Occipital lobe (tissue), 2 donors: ENCODE results near the gene FBN1. TPM values are rescaled to one million over a fixed set of nuclear protein-coding genes. Genes with fewer than 3 reads are reported as not detected.

Experiments
- DNase-seq: peaks from one replicate; lab custom pipeline; 2025; lab: John Stamatoyannopoulos, UW
- total RNA-seq: library from RNA; depleted of rRNA; stranded (reverse); fragments of >200 nt; gene quantifications from one replicate; pipeline ENCODE4 v1.2.3, GENCODE V29; 2014

FBN1 gene
- total RNA-seq, 1 donor from 2014 or later: 27.9 TPM

DNA sequence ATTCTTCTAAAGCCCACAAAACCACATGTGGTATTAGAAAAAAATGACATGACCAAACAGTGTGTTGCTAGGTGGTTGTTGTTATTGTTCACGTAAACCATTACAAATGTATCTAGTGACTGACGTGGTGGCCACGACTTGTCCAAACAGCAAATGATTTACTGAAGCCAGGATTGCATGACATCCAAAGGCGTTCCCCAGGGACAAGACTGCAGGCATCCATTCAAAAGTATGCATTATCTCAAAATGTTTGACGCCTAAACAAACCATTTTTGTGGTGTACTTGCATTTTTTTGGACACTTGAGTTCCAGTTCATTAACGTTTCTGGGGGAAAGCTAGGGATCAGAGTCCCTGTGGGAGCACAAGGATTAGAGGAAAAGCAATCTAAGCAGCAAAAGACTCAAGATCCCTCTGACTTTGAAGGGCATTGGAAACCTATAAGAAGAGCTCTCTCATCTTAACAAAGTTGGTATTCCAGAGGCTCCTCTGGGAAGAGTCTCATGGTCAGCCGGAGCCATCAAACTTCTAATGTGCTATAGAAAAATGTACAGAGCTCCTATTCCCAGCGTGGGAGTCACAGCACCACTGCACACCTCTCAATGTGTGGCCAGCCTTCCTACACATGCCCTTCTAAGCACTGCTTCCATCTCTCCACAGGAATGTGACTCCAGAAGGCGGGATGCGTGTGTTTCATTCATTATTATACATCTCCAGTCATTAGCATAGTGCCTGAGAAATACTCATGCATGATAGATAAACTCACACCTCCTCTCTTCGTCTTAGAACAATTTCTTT is 62.9 kb downstream of the FBN1 start:
- no peak for DNase-seq

DNA sequence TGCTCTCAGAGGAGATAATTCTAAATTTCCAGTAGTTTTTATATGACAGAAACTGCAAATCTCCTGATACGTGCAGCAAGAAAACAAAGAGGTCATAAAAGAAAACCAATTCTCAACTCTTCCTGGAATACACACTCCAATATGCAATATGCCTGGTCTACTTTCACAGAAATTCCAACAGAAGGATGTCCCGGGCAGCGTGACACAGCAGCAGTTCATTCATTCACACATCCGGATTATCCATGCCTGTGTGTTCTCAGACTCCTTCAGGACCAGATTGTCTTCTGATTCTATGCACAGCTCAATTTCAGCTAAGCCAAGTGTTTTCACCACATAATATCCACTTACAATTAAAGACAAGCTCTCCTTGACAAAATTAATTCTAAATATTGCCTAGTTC is 64.3 kb downstream of the FBN1 start:
- no peak for DNase-seq

DNA sequence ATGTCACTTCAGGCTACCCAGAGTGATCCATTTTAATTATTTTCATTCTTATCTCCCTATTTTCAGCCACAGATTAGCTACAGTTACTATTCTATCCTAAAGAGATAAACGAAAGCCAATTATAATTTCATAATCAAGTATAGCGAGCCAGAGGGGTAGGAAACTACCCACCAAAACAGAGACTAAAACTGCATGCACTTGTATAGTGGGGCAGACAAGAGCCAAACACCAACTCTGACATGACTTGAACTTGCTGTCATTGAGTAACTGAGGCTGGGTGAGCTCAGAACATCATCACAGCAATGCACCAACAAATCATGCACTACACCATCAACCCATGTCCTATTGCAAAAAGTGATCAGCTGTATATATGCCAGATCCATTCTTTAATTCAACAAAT is 64.8 kb downstream of the FBN1 start:
- no peak for DNase-seq

DNA sequence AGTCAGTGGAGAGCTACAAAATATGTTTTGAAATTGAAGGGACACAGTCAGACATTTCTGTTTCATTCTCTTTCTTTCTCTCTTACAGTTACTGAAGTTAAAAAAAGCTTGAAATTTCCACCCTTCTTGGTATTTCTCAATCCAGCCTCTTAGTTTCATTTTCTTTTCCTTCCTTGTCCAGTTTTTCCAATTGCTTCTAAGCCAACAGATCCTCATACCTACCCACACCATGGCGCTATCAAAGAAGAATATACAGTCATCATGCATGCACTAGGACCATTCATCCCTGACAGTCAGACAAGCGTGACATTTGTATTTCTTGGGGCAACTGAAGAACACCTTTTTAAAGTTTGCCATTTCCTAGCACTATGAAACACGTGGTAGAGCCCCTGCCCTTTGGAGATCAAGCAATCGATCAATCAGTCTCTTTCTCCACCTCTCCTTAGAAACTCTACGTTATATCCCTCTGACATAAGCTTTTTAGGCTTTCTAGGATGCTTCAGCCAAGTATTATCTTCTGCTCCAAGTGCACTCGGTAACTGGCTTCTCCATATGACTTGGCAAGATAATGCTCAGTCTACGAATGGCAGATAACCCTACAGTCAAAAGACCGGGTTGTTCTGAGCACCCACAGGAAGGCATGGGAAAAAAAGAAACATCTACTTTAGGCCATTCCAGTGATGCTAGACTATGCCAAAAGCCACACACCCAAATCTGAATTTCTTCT is 65.4 kb downstream of the FBN1 start:
- no peak for DNase-seq

DNA sequence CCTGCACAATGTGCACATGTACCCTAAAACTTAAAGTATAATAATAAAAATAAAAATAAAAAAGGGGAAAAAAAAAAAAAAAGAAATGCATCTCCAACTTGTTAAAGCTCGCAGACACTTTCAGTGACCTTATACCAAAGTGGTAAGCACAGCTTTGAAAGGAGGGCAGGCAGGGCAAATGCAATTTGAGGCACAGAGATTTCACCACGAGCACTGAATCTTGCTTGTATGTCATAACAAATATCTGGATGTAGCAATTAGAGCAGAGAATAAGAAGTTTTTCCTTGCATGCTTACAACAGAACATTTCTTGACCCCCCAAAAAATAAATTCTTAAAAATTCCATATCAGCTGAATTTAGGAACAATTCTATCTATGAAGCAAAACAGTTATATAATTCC is 66.5 kb downstream of the FBN1 start:
- DNase-seq: no peak

DNA sequence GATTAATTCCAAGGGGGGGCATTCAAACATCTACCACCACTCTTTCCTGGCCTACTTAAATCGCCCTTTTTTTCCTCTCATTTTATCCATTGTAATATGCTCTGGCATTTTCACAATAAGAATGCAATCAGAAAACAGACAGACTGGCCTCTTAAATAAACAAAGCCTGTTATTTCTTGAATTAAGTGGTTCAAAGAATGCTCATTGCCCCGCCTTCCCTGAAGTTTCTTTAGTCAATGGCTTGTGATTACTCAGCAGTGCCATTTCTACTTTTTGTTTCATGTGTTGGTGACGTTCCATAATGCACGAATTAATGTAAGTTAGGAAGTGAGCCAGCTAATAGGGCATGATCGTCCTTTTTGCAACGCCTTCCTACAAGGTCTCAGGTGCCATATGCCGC is 68.0 kb downstream of the FBN1 start:
- DNase-seq: no peak

DNA sequence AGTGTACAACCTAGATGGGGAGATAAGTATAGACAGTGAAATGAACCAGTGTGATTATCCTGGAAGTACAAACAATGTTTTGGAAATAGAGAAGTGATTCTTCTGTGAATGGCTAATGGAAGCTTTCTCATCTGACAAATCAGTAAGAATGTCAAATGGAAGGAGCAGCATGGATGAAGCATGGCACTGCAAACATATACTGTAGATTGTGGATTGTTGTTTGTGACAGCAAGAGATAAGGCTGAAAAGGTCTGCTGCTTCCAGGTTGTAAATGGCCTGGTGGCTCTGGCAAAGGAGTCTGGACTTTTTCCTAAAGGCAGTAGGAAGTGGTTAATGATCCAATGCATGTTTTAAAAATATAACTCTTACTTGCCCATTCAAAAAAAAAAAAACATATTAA is 71.3 kb downstream of the FBN1 start:
- no peak for DNase-seq

DNA sequence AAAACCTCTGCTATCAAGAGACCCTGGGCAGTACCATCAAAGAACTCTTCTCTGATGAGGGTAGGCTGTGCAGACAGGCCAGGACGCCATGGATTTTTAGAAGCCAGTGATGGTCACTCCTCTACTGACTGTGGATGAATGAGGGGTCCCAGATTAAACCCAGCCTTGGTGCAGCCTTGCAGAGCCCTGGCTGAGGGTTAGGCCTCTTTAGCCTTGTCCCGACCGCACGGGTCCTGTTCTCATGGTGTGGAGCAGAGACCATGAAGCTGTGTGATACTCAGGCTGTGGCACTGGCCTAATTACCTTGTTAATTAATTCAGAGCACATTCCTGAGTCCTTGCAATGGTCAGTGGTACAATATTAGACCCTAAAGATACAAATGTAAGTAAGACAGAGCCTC is 71.7 kb downstream of the FBN1 start:
- no peak for DNase-seq

DNA sequence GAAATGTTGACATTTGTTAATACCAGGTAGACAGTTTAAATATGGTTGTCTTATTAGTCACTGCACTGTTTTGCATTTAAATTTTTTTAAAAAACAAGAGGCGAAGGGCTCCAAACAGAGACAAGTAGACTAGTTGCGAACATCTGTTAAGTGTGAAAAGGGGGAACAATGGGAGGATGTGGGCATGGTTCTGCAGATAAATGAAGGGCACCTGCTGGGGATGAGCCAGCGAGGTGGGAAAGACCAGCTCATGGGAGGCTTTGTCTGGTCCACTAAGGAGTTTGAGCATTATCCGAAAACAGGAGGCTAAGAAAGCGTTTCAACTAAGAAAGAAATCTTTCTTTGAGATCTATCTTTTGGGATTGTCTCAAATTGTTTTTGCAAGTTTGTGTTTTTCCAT is 72.7 kb downstream of the FBN1 start:
- DNase-seq: no peak

DNA sequence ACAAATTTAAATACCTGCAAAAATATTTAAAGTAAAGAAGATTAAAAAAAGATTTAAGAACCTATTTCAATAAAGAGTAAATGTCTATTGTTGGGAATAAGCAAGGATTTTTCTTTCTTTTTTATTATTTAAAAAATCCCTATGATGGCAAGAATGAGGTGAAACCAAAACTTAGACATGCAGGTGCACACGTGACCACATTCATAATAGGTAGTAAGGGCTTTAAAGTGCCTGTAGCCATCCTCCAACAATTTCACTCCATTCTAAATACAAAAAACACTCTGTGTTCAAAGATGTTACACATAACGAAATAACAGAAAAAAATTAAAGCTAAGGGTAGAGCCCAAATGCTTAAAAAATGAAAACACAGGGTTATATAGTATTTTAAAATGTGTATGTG is 74.0 kb downstream of the FBN1 start:
- no peak for DNase-seq

DNA sequence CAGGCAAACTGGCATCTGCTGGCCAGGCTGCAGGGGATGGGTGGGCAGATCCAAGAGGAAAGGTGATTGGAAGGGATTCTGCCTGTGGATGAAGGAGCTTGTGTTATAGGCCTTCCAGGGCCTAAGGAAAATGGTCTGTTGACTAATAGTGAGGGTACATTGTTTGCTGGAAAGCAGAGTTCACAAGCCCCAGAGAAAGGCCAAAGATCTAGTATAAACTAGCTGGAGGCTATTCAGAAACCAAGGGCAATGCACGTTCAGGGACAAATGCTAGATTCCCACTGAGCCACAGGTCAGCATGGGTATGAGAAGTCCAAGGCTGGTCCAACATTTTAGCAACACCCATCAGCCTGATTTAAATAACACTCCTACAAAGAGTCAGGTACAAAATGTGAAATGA is 74.7 kb downstream of the FBN1 start:
- no peak for DNase-seq

DNA sequence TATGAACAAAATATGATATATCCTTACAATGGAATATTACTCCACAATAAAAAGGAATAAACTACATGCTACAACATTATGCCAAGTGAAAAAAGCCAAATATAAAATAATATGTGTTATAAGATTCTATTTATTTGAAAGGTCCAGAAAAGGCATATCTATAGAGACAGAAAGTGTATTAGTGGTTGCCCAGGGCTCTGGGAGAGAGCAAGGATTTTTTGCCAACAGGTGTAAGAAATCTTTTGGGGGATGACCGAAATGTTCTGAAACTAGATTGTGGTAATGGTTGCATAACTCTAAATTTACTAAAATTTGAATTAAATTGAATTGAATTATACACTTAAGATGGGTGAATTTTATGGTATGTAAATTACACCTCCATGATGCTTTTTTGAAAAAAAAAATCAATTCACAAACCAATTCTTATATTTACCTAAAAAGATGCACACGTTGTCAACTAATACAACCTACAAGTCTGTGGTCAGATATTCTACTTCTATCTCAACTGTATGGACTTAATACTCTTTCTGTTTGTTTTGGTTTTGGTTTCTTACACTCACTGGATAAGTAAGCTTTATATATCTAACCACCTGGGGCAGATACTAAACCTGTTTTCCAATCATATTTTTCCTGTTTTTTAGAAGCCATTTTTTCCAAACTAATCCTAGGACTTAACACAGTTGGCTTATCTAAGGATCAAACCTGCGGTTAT is 75.8 kb downstream of the FBN1 start:
- DNase-seq: no peak

DNA sequence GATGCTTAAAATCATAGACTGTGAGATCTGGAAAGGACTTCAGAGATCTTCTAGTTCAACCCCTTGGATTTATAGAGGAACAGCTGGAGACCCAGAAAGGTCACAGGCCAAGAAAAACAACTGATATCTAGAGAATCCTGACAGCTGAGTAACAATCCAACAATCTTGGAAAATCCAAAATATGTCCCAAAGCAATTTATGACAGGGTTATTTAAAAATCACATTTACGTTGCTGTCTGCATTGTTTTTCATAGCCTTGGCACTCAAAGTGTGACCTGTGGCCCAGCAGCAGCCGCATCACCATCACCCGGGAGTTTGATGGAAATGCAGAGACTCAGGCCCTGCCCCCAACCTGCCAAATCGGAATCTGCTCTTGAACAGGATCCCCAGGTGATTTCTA is 78.8 kb downstream of the FBN1 start:
- DNase-seq: no peak

DNA sequence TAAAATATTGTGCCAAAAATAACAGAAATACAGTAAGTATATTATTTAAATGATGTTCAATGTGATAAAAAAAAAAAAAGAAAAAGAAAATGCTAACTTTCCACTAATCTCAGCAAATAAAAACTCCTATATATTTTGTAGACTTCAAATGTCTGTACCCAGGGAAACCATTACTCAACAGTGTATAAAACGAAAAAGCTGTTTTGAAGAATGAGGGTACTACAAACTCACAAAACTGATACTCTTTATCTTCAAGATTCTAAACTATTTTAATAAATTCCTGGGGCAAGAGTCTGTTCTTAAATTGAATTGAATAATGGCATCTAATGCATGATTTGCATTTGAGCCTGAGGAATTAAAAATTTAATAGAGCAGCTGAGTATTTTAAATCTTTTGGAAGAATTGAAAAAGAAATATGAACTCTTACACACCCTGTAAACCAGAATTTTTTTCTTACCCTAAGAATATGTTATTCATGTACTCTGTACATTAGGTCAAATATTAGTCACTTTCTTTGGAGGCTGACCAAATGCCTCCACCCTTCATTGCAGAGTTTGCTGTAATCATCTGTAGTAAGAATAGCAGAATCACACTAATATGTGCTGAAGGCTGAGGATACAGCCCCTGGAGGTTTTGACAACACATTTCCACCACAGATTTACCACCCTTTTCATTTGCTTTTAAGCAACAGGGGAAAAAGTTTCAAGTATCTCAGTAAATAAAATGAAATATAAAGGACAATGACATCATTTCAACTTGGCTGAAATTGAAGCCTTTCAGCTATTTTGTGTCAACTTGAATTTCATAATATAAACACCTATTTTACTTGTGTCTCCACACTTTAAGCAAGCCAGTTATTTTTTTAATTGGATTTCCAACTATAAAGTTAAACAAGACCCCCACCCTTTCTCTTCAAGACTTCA is 79.7 kb downstream of the FBN1 start:
- no peak for DNase-seq

DNA sequence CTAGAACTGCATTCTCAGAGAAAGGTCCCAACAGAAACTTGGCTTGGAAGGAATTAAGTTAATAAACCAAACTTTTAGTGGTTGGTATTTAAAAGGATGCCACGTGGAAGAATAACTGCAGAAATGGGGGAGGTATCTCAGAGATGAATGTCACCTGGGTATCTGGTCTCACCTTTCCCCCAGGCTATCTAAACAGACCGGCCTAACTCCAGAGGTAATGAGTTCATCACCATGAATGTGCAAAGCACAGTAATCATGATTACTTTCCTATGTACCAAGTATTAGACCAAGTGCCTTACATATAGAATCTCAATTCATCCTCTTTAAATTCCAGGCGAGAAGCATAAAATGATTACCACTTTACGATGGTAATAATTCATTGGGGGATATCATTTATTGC is 80.8 kb downstream of the FBN1 start:
- DNase-seq: no peak

DNA sequence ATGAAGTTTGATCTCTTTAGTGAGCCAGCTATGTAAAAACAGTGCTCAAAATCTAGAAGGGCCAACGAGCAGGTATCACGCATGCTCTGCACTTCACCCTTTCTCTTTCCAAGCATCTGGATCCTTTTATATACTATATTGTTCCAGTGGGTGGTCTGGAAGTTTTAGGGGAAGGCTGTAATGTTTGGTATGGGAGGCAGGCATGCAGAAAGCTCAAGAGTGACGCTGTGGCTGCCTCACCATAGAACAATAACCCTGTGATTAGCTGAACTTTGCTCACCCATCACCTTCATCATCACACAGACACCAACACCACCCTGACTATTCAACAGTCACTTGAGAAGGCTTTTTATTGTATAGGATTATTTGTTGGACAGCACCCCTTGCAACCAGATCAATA is 81.6 kb downstream of the FBN1 start:
- DNase-seq: no peak

DNA sequence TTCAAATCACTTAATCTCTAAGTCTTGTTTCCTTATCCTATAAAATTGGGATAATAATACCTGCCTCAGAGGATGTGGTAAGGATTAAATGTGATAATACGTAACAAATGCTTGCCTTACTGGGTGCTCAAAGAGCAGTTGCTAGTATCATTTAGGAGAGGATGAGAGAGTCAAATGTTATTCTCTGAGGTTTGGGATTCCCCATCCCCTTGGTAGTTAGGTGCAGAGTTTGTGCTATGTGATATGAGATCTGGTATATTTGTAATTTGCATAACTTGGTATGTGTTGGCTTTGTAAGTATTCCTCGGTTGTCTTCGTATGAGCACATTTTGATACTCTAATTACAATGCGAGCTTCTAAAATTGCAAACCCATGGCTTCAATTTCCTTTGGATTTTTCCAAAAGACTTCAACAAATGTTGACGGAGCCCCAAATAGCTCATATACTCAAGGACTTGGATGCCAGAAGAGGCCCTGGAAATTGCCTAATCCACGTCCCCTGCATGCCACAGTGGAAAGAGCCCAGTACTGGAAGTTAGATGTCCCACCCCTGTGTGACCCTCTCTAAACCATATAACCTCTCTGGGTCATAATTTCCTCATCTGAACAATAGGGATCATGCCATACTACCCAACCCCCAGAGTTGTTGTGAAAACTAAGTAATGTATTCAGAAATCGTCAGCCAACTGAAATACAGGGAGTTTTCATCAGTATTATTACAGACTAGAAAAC is 85.0 kb downstream of the FBN1 start:
- DNase-seq: no peak

DNA sequence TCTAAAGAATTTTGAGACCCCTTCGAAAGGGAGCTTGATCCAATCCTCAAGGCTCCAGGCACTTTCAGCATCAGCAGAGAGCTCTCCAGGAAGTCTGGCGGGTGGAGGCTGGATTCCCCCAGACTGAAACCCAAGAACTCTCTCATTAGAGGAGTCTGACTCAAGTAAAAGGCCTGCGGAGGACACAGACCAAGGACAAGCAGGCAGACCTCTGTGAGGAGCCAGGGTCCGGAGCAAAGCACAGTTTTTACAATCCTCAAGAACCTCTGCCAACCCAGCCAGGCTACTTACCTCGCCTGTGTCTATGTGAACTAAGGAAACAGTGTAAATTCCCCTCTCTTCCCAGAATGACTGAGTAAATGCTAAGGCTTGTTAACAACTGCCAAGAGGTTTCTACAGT is 86.2 kb downstream of the FBN1 start:
- DNase-seq: no peak

DNA sequence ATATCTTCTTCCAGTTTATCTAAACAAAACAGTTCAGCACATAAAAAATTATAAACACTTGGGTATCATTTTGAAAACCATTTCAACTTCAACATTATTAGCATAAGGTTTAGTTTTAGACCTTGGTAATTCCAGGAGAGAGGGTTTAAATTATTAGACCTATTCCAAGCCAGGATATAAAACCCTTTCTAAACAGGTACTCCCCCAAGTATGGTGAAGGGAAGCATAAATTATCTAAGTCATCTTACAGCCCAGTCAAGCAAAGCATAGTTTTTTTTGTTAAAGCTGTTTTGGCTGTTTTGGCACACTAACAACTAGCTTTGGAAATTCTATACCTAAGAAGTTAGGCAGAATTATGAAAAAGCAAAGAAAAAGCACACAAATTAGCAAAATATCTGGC is 87.3 kb downstream of the FBN1 start:
- no peak for DNase-seq

DNA sequence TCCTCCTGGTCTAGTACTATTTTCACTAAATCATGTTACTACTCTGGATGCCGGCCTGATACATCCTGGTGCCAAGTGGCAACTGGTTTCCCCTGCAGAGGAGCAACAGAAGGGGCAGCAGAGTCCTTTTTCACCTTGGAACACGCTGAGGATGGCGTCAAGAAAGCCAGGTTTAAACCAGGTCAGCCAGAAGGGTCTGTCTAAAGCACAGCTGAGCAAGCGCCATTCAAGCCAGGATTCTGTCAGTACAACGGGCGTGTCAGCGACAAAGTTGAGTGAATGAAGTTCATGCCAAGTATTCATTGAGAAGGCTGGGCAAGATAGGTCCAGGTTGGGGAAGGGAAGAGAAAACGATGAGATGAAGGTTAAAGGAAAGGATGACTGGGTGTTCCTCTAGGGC is 88.2 kb downstream of the FBN1 start:
- no peak for DNase-seq
